GM12891 (cell line): ENCODE measurements around the gene ITGB6.

Experiments used
- PAX5 ChIP-seq: IDR thresholded peaks from 2 replicates; pipeline ENCODE4 v1.6.1; 2011; ENCODE audit warnings: low read length, moderate library complexity, mild to moderate bottlenecking; ENCODE audit not compliant: insufficient read depth, severe bottlenecking
- POLR2A ChIP-seq: IDR thresholded peaks from 2 replicates; pipeline ENCODE4 v1.6.1; 2011; ENCODE audit warnings: low read depth, low read length, control low read depth
- POLR2AphosphoS5 ChIP-seq: IDR thresholded peaks from 2 replicates; pipeline ENCODE4 v1.6.1; 2011; ENCODE audit warnings: low read depth, low read length, control low read depth
- POU2F2 ChIP-seq: IDR thresholded peaks from 2 replicates; pipeline ENCODE4 v1.6.1; 2011; ENCODE audit warnings: low read depth, mild to moderate bottlenecking, control low read depth, low read length, moderate library complexity
- SPI1 ChIP-seq: IDR thresholded peaks from 2 replicates; pipeline ENCODE4 v1.6.1; 2011; ENCODE audit warnings: low read depth, low read length, control low read depth
- TAF1 ChIP-seq: IDR thresholded peaks from 2 replicates; pipeline ENCODE4 v1.6.1; 2011; ENCODE audit warnings: low read depth, low read length, control low read depth

GRCh38 chr2:160125828-160126227 is 74.2 kb downstream of the ITGB6 start:
- TF ChIP-seq POLR2AphosphoS5 (no peak), TAF1 (no peak), POLR2A (no peak), SPI1 (no peak), POU2F2 (no peak), PAX5 (no peak)
